ENCODE measurements around the gene CNNM1. TPM values are rescaled to one million over a fixed set of nuclear protein-coding genes. Genes with fewer than 3 reads are reported as not detected.

The CNNM1 gene
- total RNA-seq, 1 donor from 2014 or later = 2.0 TPM

GRCh38 chr10:99328579-99329303 is 415 bp upstream of the CNNM1 start:
- TF ChIP-seq CTCF (conservative IDR thresholded peaks at IDR 0.05) = peak; percentile 12
- DNase-seq (ENCODE audit: extremely low spot score, unreplicated experiment) = no peak
- H3K27ac Mint-ChIP-seq = no peak overlapping the region
- H3K9me3 Mint-ChIP-seq = no peaks in the 10 kb centered on the region
- H3K4me3 Mint-ChIP-seq = peak overlapping the region; percentile 82
- H3K4me1 Mint-ChIP-seq (ENCODE audit: unreplicated experiment) = peaks cover 6% of the 10 kb centered on the region
- no peaks in the 10 kb centered on the region for H3K36me3 Mint-ChIP-seq
- H3K27me3 Mint-ChIP-seq = peaks cover 56% of the 10 kb centered on the region

- Mint-ChIP-seq H3K27ac (no peak overlapping the region), H3K36me3 (no peaks in the 10 kb centered on the region), H3K4me3 (peak overlapping the region; percentile 88), H3K27me3 (peaks cover 60% of the 10 kb centered on the region), H3K9me3 (no peaks in the 10 kb centered on the region), H3K4me1 (ENCODE audit: unreplicated experiment) (peaks cover 6% of the 10 kb centered on the region)
- no peak for TF ChIP-seq CTCF (conservative IDR thresholded peaks at IDR 0.05)
- DNase-seq (ENCODE audit: extremely low spot score, unreplicated experiment) = no peak
These were observed 594 bp downstream of the CNNM1 start for GRCh38 chr10:99329554-99330346.

GRCh38 chr10:99330347-99330924 is 1.3 kb downstream of the CNNM1 start:
- Mint-ChIP-seq H3K27me3 (peaks cover 59% of the 10 kb centered on the region), H3K4me1 (ENCODE audit: unreplicated experiment) (peaks cover 6% of the 10 kb centered on the region), H3K4me3 (peak overlapping the region; percentile 88), H3K36me3 (no peaks in the 10 kb centered on the region), H3K9me3 (no peaks in the 10 kb centered on the region), H3K27ac (no peak overlapping the region)
- no peak for DNase-seq (ENCODE audit: extremely low spot score, unreplicated experiment)
- TF ChIP-seq CTCF (conservative IDR thresholded peaks at IDR 0.05) = no peak

- peak overlapping the region; percentile 88 for H3K4me3 Mint-ChIP-seq
- DNase-seq (ENCODE audit: extremely low spot score, unreplicated experiment) = no peak
- no peaks in the 10 kb centered on the region for H3K9me3 Mint-ChIP-seq
- peaks cover 6% of the 10 kb centered on the region for H3K4me1 Mint-ChIP-seq (ENCODE audit: unreplicated experiment)
- peaks cover 55% of the 10 kb centered on the region for H3K27me3 Mint-ChIP-seq
- peak overlapping the region; percentile 37 for H3K27ac Mint-ChIP-seq
- H3K36me3 Mint-ChIP-seq = no peaks in the 10 kb centered on the region
- TF ChIP-seq CTCF (conservative IDR thresholded peaks at IDR 0.05) = no peak
These were observed 2.1 kb downstream of the CNNM1 start for GRCh38 chr10:99331207-99331803.

GRCh38 chr10:99337311-99337811 is 8.2 kb downstream of the CNNM1 start:
- DNase-seq (ENCODE audit: extremely low spot score, unreplicated experiment) = no peak
- TF ChIP-seq CTCF (conservative IDR thresholded peaks at IDR 0.05) = no peak
- Mint-ChIP-seq H3K4me3 (peak overlapping the region; percentile 21), H3K36me3 (no peaks in the 10 kb centered on the region), H3K27me3 (peaks cover 26% of the 10 kb centered on the region), H3K4me1 (ENCODE audit: unreplicated experiment) (peaks cover 18% of the 10 kb centered on the region), H3K27ac (peak overlapping the region; percentile 6), H3K9me3 (no peaks in the 10 kb centered on the region)

Measured in type B pancreatic cell (in vitro differentiated cells).